ENCODE measurements around the gene SLC6A13. TPM values are rescaled to one million over a fixed set of nuclear protein-coding genes. Genes with fewer than 3 reads are reported as not detected.

The SLC6A13 gene
- total RNA-seq, 1 experiment from 2014 or later = not detected

GRCh38 chr12:257521-258321 lies 4.9 kb downstream of the SLC6A13 start:
- no peak overlapping the region for H3K4me3 ChIP-seq
- H3K4me2 ChIP-seq = no peak overlapping the region
- ChIA-PET CTCF (no interaction called here), POLR2A (ENCODE audit: unreplicated experiment) (no interaction called here)
- H3K27ac ChIP-seq = no peak overlapping the region
- no peak for TF ChIP-seq EZH2 (IDR thresholded peaks at IDR 0.05; ENCODE audit: low read depth)
- TF ChIP-seq, protein P1, sequence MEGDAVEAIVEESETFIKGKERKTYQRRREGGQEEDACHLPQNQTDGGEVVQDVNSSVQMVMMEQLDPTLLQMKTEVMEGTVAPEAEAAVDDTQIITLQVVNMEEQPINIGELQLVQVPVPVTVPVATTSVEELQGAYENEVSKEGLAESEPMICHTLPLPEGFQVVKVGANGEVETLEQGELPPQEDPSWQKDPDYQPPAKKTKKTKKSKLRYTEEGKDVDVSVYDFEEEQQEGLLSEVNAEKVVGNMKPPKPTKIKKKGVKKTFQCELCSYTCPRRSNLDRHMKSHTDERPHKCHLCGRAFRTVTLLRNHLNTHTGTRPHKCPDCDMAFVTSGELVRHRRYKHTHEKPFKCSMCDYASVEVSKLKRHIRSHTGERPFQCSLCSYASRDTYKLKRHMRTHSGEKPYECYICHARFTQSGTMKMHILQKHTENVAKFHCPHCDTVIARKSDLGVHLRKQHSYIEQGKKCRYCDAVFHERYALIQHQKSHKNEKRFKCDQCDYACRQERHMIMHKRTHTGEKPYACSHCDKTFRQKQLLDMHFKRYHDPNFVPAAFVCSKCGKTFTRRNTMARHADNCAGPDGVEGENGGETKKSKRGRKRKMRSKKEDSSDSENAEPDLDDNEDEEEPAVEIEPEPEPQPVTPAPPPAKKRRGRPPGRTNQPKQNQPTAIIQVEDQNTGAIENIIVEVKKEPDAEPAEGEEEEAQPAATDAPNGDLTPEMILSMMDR (conservative IDR thresholded peaks at IDR 0.05) = no peak
- H3K9me3 ChIP-seq (ENCODE audit: insufficient read depth, low read depth) = no peaks in the 10 kb centered on the region
- no peak for DNase-seq
- no peaks in the 10 kb centered on the region for H3K9me2 ChIP-seq (ENCODE audit: insufficient read depth)
- H3K79me2 ChIP-seq (ENCODE audit: low read depth) = no peaks in the 10 kb centered on the region
- no peaks in the 10 kb centered on the region for H3F3A ChIP-seq (ENCODE audit: insufficient read depth, low read depth)
- no peaks in the 10 kb centered on the region for H4K20me1 ChIP-seq (ENCODE audit: insufficient read depth)
- no peaks in the 10 kb centered on the region for H3K36me3 ChIP-seq (ENCODE audit: low read depth)
- H3K27me3 ChIP-seq (ENCODE audit: insufficient read depth, low read depth) = peaks cover 97% of the 10 kb centered on the region
- intact Hi-C loops (cut with micrococcal nuclease; ENCODE audit: unreplicated experiment) = no loop called here
- H3K4me1 ChIP-seq (replicated peaks; ENCODE audit: insufficient read depth) = no peaks in the 10 kb centered on the region
- BruUV-seq (replicated peaks) = no TSS peak
- H2AFZ ChIP-seq = no peak overlapping the region

GRCh38 chr12:256958-257357 lies 5.7 kb downstream of the SLC6A13 start:
- no peaks in the 10 kb centered on the region for H3K9me2 ChIP-seq (ENCODE audit: insufficient read depth)
- no peaks in the 10 kb centered on the region for H3K36me3 ChIP-seq (ENCODE audit: low read depth)
- H3K27ac ChIP-seq = no peak overlapping the region
- H3K4me1 ChIP-seq (replicated peaks; ENCODE audit: insufficient read depth) = no peaks in the 10 kb centered on the region
- DNase-seq = no peak
- TF ChIP-seq, protein P1 (conservative IDR thresholded peaks at IDR 0.05) = no peak
- TF ChIP-seq EZH2 (IDR thresholded peaks at IDR 0.05; ENCODE audit: low read depth) = no peak
- H2AFZ ChIP-seq = no peak overlapping the region
- CTCF ChIA-PET = no interaction called here
- POLR2A ChIA-PET (ENCODE audit: unreplicated experiment) = no interaction called here
- intact Hi-C loops (cut with micrococcal nuclease; ENCODE audit: unreplicated experiment) = no loop called here
- no peaks in the 10 kb centered on the region for H3F3A ChIP-seq (ENCODE audit: insufficient read depth, low read depth)
- H3K79me2 ChIP-seq (ENCODE audit: low read depth) = no peaks in the 10 kb centered on the region
- no peak overlapping the region for H3K4me3 ChIP-seq
- no peaks in the 10 kb centered on the region for H3K9me3 ChIP-seq (ENCODE audit: insufficient read depth, low read depth)
- H4K20me1 ChIP-seq (ENCODE audit: insufficient read depth) = no peaks in the 10 kb centered on the region
- no TSS peak for BruUV-seq (replicated peaks)
- no peak overlapping the region for H3K4me2 ChIP-seq
- peaks cover 97% of the 10 kb centered on the region for H3K27me3 ChIP-seq (ENCODE audit: insufficient read depth, low read depth)

- TF ChIP-seq EZH2 (IDR thresholded peaks at IDR 0.05; ENCODE audit: low read depth) = no peak
- TF ChIP-seq, protein P1 (conservative IDR thresholded peaks at IDR 0.05) = no peak
- ChIA-PET CTCF (no interaction called here), POLR2A (ENCODE audit: unreplicated experiment) (no interaction called here)
- Histone ChIP-seq H3K79me2 (ENCODE audit: low read depth) (no peaks in the 10 kb centered on the region), H4K20me1 (ENCODE audit: insufficient read depth) (no peaks in the 10 kb centered on the region), H3K27ac (no peak overlapping the region), H3K4me1 (replicated peaks; ENCODE audit: insufficient read depth) (no peaks in the 10 kb centered on the region), H3K9me3 (ENCODE audit: insufficient read depth, low read depth) (no peaks in the 10 kb centered on the region), H3K27me3 (ENCODE audit: insufficient read depth, low read depth) (peaks cover 96% of the 10 kb centered on the region), H3K36me3 (ENCODE audit: low read depth) (no peaks in the 10 kb centered on the region), H2AFZ (no peak overlapping the region), H3K4me2 (no peak overlapping the region), H3K4me3 (no peak overlapping the region), H3K9me2 (ENCODE audit: insufficient read depth) (no peaks in the 10 kb centered on the region), H3F3A (ENCODE audit: insufficient read depth, low read depth) (no peaks in the 10 kb centered on the region)
- BruUV-seq (replicated peaks) = no TSS peak
- no peak for DNase-seq
- intact Hi-C loops (cut with micrococcal nuclease; ENCODE audit: unreplicated experiment) = no loop called here
Measured at GRCh38 chr12:256225-256624, 6.4 kb downstream of the SLC6A13 start.

All from PC-9 (cell line).